ENCODE data around the gene C6.

The C6 gene

DNA sequence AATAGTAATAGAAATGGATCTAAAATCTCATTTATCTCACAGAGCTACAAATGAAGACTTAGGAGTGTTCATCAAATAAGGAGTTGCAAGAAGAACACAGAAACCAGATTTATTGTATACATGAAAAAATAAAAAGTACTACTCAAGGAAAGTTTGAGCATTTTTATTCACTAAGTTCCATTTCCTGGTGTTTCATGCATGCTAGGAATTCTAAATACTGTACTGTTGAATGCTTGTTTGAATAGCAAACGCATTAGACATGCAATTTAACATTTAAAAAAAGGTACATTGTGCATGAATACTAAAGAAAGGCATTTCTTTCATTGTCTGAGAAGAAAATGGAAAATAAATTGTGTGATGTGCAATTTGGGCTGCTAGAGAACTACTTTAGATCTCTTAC, 52.1 kb downstream of the C6 start:
- Histone ChIP-seq H3K27me3 (ENCODE audit: insufficient read depth, low read depth) (no peaks in the 10 kb centered on the region), H3K4me2 (no peak overlapping the region), H3K4me3 (IDR thresholded peaks at IDR 0.05; ENCODE audit: insufficient read depth, low read depth, low read length) (no peak overlapping the region), H3K4me1 (ENCODE audit: low read depth, poor library complexity, severe bottlenecking) (no peaks in the 10 kb centered on the region), H2AFZ (ENCODE audit: low read depth) (no peak overlapping the region), H4K20me1 (ENCODE audit: insufficient read depth) (no peaks in the 10 kb centered on the region), H3K27ac (no peak overlapping the region), H3K9ac (no peak overlapping the region), H3K79me2 (ENCODE audit: insufficient read depth, low read depth) (no peaks in the 10 kb centered on the region), H3K36me3 (ENCODE audit: insufficient read depth) (no peaks in the 10 kb centered on the region)
- TF ChIP-seq, protein P1, sequence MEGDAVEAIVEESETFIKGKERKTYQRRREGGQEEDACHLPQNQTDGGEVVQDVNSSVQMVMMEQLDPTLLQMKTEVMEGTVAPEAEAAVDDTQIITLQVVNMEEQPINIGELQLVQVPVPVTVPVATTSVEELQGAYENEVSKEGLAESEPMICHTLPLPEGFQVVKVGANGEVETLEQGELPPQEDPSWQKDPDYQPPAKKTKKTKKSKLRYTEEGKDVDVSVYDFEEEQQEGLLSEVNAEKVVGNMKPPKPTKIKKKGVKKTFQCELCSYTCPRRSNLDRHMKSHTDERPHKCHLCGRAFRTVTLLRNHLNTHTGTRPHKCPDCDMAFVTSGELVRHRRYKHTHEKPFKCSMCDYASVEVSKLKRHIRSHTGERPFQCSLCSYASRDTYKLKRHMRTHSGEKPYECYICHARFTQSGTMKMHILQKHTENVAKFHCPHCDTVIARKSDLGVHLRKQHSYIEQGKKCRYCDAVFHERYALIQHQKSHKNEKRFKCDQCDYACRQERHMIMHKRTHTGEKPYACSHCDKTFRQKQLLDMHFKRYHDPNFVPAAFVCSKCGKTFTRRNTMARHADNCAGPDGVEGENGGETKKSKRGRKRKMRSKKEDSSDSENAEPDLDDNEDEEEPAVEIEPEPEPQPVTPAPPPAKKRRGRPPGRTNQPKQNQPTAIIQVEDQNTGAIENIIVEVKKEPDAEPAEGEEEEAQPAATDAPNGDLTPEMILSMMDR (conservative IDR thresholded peaks at IDR 0.05; ENCODE audit: low read depth, low read length): no peak

DNA sequence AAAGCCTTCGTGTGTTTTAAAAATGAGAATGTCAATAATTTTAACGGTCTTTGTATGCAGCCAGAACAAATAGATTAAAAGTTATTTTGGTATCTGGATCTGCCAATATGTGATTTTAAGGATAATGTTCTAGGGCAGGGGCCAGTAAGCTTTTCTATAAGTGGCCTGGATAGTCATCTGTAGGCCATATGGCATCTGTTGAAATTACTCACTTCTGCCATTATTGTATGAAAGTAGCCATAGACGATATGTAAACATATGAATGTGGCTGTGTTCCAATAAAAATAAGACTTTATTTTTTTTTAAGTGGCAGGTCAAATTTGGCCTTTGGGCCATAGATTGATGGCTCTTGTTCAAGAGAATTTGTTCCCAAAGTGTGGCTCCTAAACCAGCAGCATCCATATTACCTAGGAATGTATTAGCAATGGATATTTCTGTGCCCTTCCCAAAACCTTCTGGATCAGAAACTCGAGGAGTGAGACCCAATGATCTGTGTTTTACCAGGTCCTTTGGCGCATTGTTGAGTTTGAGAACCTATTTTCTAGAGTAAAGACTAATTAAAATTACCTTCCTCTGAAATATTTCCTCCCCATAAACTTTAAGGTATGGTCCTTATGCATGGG, 55.9 kb downstream of the C6 start:
- no peaks in the 10 kb centered on the region for H4K20me1 ChIP-seq (ENCODE audit: insufficient read depth)
- H3K4me1 ChIP-seq (ENCODE audit: low read depth, poor library complexity, severe bottlenecking): no peaks in the 10 kb centered on the region
- no peak overlapping the region for H3K9ac ChIP-seq
- no peaks in the 10 kb centered on the region for H3K36me3 ChIP-seq (ENCODE audit: insufficient read depth)
- no peaks in the 10 kb centered on the region for H3K79me2 ChIP-seq (ENCODE audit: insufficient read depth, low read depth)
- H3K4me2 ChIP-seq: no peak overlapping the region
- H3K27me3 ChIP-seq (ENCODE audit: insufficient read depth, low read depth): no peaks in the 10 kb centered on the region
- no peak overlapping the region for H3K4me3 ChIP-seq (IDR thresholded peaks at IDR 0.05; ENCODE audit: insufficient read depth, low read depth, low read length)
- TF ChIP-seq, protein P1 (conservative IDR thresholded peaks at IDR 0.05; ENCODE audit: low read depth, low read length): no peak
- H2AFZ ChIP-seq (ENCODE audit: low read depth): no peak overlapping the region
- H3K27ac ChIP-seq: no peak overlapping the region

DNA sequence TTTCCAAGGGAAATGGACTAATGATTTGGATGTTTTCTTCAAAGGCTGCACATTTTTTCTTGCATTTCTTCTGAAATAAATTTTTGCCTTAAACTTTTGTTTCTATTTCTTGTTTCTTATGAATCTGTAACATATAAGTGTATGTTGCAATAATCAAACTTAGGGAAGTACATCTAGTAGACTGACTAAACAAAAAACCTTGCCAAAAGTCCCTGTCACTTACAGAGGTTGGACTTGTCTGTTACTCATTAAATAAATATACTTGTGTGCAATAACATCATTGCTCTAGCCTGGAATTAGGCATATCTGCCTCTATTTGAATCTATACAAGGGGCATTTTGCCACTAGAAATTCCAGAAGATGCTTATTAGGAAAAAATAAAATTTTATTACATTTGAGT, 56.6 kb downstream of the C6 start:
- Histone ChIP-seq H3K27ac (no peak overlapping the region), H4K20me1 (ENCODE audit: insufficient read depth) (no peaks in the 10 kb centered on the region), H3K36me3 (ENCODE audit: insufficient read depth) (no peaks in the 10 kb centered on the region), H3K79me2 (ENCODE audit: insufficient read depth, low read depth) (no peaks in the 10 kb centered on the region), H3K27me3 (ENCODE audit: insufficient read depth, low read depth) (no peaks in the 10 kb centered on the region), H2AFZ (ENCODE audit: low read depth) (no peak overlapping the region), H3K4me1 (ENCODE audit: low read depth, poor library complexity, severe bottlenecking) (no peaks in the 10 kb centered on the region), H3K9ac (no peak overlapping the region), H3K4me3 (IDR thresholded peaks at IDR 0.05; ENCODE audit: insufficient read depth, low read depth, low read length) (no peak overlapping the region), H3K4me2 (no peak overlapping the region)
- TF ChIP-seq, protein P1 (conservative IDR thresholded peaks at IDR 0.05; ENCODE audit: low read depth, low read length): no peak

DNA sequence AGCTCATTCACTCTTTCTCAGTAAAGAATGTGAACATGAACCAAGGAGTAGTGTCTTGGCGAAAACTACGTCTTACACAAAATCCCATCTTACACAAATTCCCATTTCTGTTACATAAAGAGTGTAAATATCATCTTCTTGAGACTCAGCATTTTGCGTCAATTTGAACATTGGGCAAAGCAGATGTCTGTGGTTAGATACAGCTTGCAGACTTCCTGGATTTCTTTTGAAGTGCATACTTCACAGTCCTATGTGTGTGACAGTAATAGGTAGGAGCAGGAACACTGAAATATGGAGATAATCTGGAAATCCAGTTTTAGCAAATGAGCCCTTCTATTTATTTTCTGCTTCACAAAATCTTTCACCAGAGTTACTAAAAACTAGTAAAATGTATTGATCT, 58.8 kb downstream of the C6 start:
- Histone ChIP-seq H3K36me3 (ENCODE audit: insufficient read depth) (no peaks in the 10 kb centered on the region), H3K4me3 (IDR thresholded peaks at IDR 0.05; ENCODE audit: insufficient read depth, low read depth, low read length) (no peak overlapping the region), H3K4me2 (no peak overlapping the region), H4K20me1 (ENCODE audit: insufficient read depth) (no peaks in the 10 kb centered on the region), H2AFZ (ENCODE audit: low read depth) (no peak overlapping the region), H3K9ac (no peak overlapping the region), H3K79me2 (ENCODE audit: insufficient read depth, low read depth) (no peaks in the 10 kb centered on the region), H3K4me1 (ENCODE audit: low read depth, poor library complexity, severe bottlenecking) (no peaks in the 10 kb centered on the region), H3K27ac (no peak overlapping the region), H3K27me3 (ENCODE audit: insufficient read depth, low read depth) (no peaks in the 10 kb centered on the region)
- TF ChIP-seq, protein P1 (conservative IDR thresholded peaks at IDR 0.05; ENCODE audit: low read depth, low read length): no peak
